Neural progenitor cell (in vitro differentiated cells): ENCODE measurements around the gene SLC19A3.

ENCODE experiments used
- CTCF ChIP-seq: fragments of 200-600 bp; sonication (generic); IDR thresholded peaks from 2 replicates; pipeline ENCODE4 v1.5.1; 2017; ENCODE audit warnings: antibody characterized with exemption, mild to moderate bottlenecking
- EZH2 ChIP-seq: fragments of 200-600 bp; sonication (generic); IDR thresholded peaks from 2 replicates; pipeline ENCODE4 v1.6.1; 2017; ENCODE audit warnings: antibody characterized with exemption, mild to moderate bottlenecking, moderate library complexity

- TF ChIP-seq CTCF (no peak), EZH2 (no peak)
Measured at GRCh38 chr2:227703961-227704360, 13.9 kb downstream of the SLC19A3 start.
